Measurements from ENCODE around the gene RAB8B. TPM values are rescaled to one million over a fixed set of nuclear protein-coding genes. Genes with fewer than 3 reads are reported as not detected.

Gene RAB8B
- total RNA-seq, 4 donors from 2014 or later = 9.1 to 23.6 (median 10.7) TPM

- DNase-seq (ENCODE audit: low spot score in 2 of 2) = no peak
- intact Hi-C loops (cut with DNase I; ENCODE audit: low total_unique reads) = no loop called here
- TF ChIP-seq CTCF (IDR thresholded peaks at IDR 0.05) = no peak
- no peak for TF ChIP-seq POLR2A (IDR thresholded peaks at IDR 0.05)
- no peak overlapping the region for H3K4me3 ChIP-seq (ENCODE audit: low read depth, poor library complexity, severe bottlenecking)
Observed at GRCh38 chr15:63160638-63161037, 28.8 kb upstream of the RAB8B start.

GRCh38 chr15:63163217-63163616 is 26.2 kb upstream of the RAB8B start:
- intact Hi-C loops (cut with DNase I; ENCODE audit: low total_unique reads) = no loop called here
- no peak for DNase-seq (ENCODE audit: low spot score in 2 of 2)
- no peak overlapping the region for H3K4me3 ChIP-seq (ENCODE audit: low read depth, poor library complexity, severe bottlenecking)
- WGBS, 2 donors = 85 to 87% methylated on average over 4 of the region's 4 CpGs
- TF ChIP-seq POLR2A (IDR thresholded peaks at IDR 0.05) (no peak), CTCF (IDR thresholded peaks at IDR 0.05) (no peak)

- 93 to 95% methylated on average over 6 of the region's 6 CpGs for WGBS, 2 donors
- TF ChIP-seq POLR2A (IDR thresholded peaks at IDR 0.05) (no peak), CTCF (IDR thresholded peaks at IDR 0.05) (no peak)
- intact Hi-C loops (cut with DNase I; ENCODE audit: low total_unique reads) = no loop called here
- no peak for DNase-seq (ENCODE audit: low spot score in 2 of 2)
- H3K4me3 ChIP-seq (ENCODE audit: low read depth, poor library complexity, severe bottlenecking) = no peak overlapping the region
Observed at GRCh38 chr15:63165166-63165859, 24.1 kb upstream of the RAB8B start.

- TF ChIP-seq POLR2A (IDR thresholded peaks at IDR 0.05) = no peak
- TF ChIP-seq CTCF (IDR thresholded peaks at IDR 0.05) = no peak
- DNase-seq (ENCODE audit: low spot score in 2 of 2) = no peak
- WGBS, 2 donors = 76 to 81% methylated on average over 2 of the region's 2 CpGs
- H3K4me3 ChIP-seq (ENCODE audit: low read depth, poor library complexity, severe bottlenecking) = no peak overlapping the region
- intact Hi-C loops (cut with DNase I; ENCODE audit: low total_unique reads) = no loop called here
Observed at GRCh38 chr15:63166219-63166618, 23.2 kb upstream of the RAB8B start.

- TF ChIP-seq POLR2A (IDR thresholded peaks at IDR 0.05) = no peak
- TF ChIP-seq CTCF (IDR thresholded peaks at IDR 0.05) = no peak
- DNase-seq (ENCODE audit: low spot score in 2 of 2) = no peak
- intact Hi-C loops (cut with DNase I; ENCODE audit: low total_unique reads) = no loop called here
- WGBS, 2 donors = 66 to 83% methylated on average over 2 of the region's 2 CpGs
- no peak overlapping the region for H3K4me3 ChIP-seq (ENCODE audit: low read depth, poor library complexity, severe bottlenecking)
Observed at GRCh38 chr15:63169788-63170187, 19.6 kb upstream of the RAB8B start.

- TF ChIP-seq POLR2A (IDR thresholded peaks at IDR 0.05) (no peak), CTCF (IDR thresholded peaks at IDR 0.05) (no peak)
- 94 to 96% methylated on average over 5 of the region's 5 CpGs for WGBS, 2 donors
- DNase-seq (ENCODE audit: low spot score in 2 of 2) = no peak
- intact Hi-C loops (cut with DNase I; ENCODE audit: low total_unique reads) = no loop called here
- no peak overlapping the region for H3K4me3 ChIP-seq (ENCODE audit: low read depth, poor library complexity, severe bottlenecking)
Observed at GRCh38 chr15:63172376-63172775, 17.0 kb upstream of the RAB8B start.

Data from lower leg skin (tissue), 4 donors.